Lower leg skin (tissue), 3 donors: ENCODE data around the gene KRTAP10-6.

Source experiments
- POLR2A ChIP-seq, 2 donors: fragments of 450-650 bp; IDR thresholded peaks; one replicate each; pipeline ENCODE4 v1.6.1; 2016 to 2017; ENCODE audit warnings: antibody characterized with exemption in 2 of 2, mild to moderate bottlenecking in 1 of 2, moderate library complexity in 1 of 2
- TF ChIP-seq, protein P1 (sequence below), 3 donors: fragments of 450-650 bp; IDR thresholded peaks; one replicate each; pipeline ENCODE4 v1.5.1; 2016; ENCODE audit warnings: antibody characterized with exemption in 3 of 3, mild to moderate bottlenecking in 3 of 3, moderate library complexity in 2 of 3

DNA sequence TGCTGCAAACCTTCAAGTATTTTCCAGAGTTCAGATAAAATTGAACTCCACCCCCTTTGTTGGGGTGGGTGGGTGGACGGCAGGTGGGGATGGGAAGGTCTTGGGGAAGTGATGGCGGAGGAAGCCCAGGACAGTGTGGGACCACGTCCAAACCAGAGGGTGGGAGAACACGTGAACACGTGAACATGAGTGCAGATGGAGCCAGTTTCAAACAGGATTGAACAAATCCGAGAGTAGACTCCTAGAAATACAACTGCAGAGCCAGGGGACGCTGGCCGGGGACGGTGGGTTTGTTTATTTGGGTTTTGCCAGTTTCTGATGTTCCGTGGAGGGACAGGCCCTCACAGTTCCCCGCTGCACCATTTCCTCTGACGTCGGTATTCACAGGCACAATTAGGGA lies 43.9 kb downstream of the KRTAP10-6 start:
- TF ChIP-seq, protein P1, sequence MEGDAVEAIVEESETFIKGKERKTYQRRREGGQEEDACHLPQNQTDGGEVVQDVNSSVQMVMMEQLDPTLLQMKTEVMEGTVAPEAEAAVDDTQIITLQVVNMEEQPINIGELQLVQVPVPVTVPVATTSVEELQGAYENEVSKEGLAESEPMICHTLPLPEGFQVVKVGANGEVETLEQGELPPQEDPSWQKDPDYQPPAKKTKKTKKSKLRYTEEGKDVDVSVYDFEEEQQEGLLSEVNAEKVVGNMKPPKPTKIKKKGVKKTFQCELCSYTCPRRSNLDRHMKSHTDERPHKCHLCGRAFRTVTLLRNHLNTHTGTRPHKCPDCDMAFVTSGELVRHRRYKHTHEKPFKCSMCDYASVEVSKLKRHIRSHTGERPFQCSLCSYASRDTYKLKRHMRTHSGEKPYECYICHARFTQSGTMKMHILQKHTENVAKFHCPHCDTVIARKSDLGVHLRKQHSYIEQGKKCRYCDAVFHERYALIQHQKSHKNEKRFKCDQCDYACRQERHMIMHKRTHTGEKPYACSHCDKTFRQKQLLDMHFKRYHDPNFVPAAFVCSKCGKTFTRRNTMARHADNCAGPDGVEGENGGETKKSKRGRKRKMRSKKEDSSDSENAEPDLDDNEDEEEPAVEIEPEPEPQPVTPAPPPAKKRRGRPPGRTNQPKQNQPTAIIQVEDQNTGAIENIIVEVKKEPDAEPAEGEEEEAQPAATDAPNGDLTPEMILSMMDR (IDR thresholded peaks at IDR 0.05), result no peak
- TF ChIP-seq POLR2A (IDR thresholded peaks at IDR 0.05), result no peak
